IPS-20b (cell line): ENCODE results near the gene C9orf152.

Experiments
- H3K27ac ChIP-seq: one replicate; pipeline ENCODE4 v1.5.1; 2013; ENCODE audit warnings: low read length
- H3K27me3 ChIP-seq: 2 replicates; pipeline ENCODE4 v1.6.1; 2013; ENCODE audit warnings: mild to moderate bottlenecking, low read length, inconsistent platforms; ENCODE audit not compliant: insufficient read depth
- H3K36me3 ChIP-seq: 2 replicates; pipeline ENCODE4 v1.6.1; 2013; ENCODE audit warnings: low read depth, mild to moderate bottlenecking, inconsistent platforms, low read length, moderate library complexity; ENCODE audit not compliant: insufficient read depth
- H3K4me1 ChIP-seq: 2 replicates; pipeline ENCODE4 v1.6.1; 2013; ENCODE audit warnings: mild to moderate bottlenecking, control low read depth, inconsistent platforms, low read length, moderate library complexity; ENCODE audit not compliant: insufficient read depth
- H3K4me3 ChIP-seq: 2 replicates; pipeline ENCODE4 v1.5.1; 2013; ENCODE audit warnings: mild to moderate bottlenecking, low read length, inconsistent platforms
- H3K9ac ChIP-seq: 2 replicates; pipeline ENCODE4 v1.6.1; 2013; ENCODE audit warnings: low read depth, mild to moderate bottlenecking, inconsistent platforms, low read length, moderate library complexity
- H3K9me3 ChIP-seq: 2 replicates; pipeline ENCODE4 v1.6.1; 2013; ENCODE audit warnings: mild to moderate bottlenecking, low read depth, low read length, inconsistent platforms; ENCODE audit not compliant: insufficient read depth

Gene C9orf152

DNA sequence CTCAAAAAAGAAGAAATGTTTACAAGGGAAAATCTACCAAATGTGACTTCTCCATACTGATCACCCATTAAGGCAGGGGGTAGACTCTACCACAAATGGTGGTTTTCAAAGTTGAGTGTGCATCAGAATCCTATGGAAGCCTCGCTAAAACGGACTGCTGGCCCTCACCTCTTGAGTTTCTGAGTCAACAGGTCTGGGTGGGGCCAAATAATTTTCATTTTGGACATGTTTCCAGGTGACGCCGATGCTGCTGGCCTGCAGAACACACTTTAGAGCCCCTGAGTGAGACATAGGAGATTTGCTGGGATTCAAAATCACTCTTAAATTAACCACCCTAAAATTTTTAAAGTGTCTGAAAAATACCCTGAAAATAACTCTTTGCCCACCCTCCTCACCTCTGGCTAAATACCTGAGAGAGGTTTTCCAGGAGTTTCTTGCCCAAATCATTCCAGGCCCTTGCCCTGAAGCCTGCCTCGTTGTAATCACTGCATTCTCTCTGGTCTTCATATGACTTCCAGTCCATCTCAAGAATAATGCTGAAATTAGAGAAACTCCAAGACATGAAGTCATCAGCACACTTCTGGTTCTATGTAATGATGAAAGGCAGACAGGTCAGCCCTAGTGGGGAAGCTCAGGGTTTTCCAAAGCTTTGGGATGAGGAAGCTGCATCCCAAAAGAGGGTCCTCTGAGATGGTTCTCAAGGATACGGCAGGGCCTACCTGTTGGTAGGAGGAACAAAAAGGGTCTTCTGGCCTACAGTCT, 18.2 kb downstream of the C9orf152 start:
- Histone ChIP-seq H3K4me3 (no peak overlapping the region), H3K9ac (no peak overlapping the region), H3K9me3 (no peaks in the 10 kb centered on the region), H3K27ac (no peak overlapping the region), H3K36me3 (no peaks in the 10 kb centered on the region), H3K4me1 (0 out of 2 replicates have a peak, but pooled peaks cover 3% of the 10 kb centered on the region), H3K27me3 (no peaks in the 10 kb centered on the region)

GRCh38 chr9:110188991-110189390, 19.0 kb downstream of the C9orf152 start:
- H3K4me1 ChIP-seq, result 0 out of 2 replicates have a peak, but pooled peaks cover 3% of the 10 kb centered on the region
- H3K27me3 ChIP-seq, result no peaks in the 10 kb centered on the region
- no peak overlapping the region for H3K4me3 ChIP-seq
- H3K9ac ChIP-seq, result no peak overlapping the region
- no peak overlapping the region for H3K27ac ChIP-seq
- H3K9me3 ChIP-seq, result no peaks in the 10 kb centered on the region
- no peaks in the 10 kb centered on the region for H3K36me3 ChIP-seq

DNA sequence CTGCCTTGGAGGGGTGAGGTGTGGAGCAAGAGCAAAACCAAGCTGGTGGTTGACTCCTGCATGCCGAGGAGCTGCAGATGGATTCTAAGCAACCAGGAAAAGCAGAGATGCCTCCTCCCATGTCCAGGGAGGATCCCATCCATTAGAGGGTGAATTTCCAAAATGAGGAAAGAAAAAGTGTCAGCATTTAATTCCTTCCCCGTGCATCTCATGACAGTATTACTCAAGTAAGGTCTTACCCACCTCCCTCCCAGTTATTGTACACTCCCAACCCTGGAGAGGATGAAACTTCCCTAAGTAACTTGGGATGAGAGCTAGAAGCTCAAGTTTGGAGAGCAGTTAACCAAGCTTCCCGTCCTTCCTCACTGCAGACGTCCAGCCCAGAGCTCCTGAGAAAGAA, 19.9 kb downstream of the C9orf152 start:
- no peak overlapping the region for H3K27ac ChIP-seq
- no peak overlapping the region for H3K4me3 ChIP-seq

GRCh38 chr9:110187126-110187525, 20.8 kb downstream of the C9orf152 start:
- no peak overlapping the region for H3K4me3 ChIP-seq
- no peaks in the 10 kb centered on the region for H3K27me3 ChIP-seq
- H3K9me3 ChIP-seq, result no peaks in the 10 kb centered on the region
- H3K27ac ChIP-seq, result no peak overlapping the region
- H3K36me3 ChIP-seq, result no peaks in the 10 kb centered on the region
- 0 out of 2 replicates have a peak, but pooled peaks cover 3% of the 10 kb centered on the region for H3K4me1 ChIP-seq
- H3K9ac ChIP-seq, result no peak overlapping the region

More for the DNA sequence above, 19.9 kb downstream of the C9orf152 start:
- Histone ChIP-seq H3K4me1 (0 out of 2 replicates have a peak, but pooled peaks cover 3% of the 10 kb centered on the region), H3K27me3 (no peaks in the 10 kb centered on the region), H3K9ac (no peak overlapping the region), H3K36me3 (no peaks in the 10 kb centered on the region), H3K9me3 (no peaks in the 10 kb centered on the region)

- H3K36me3 ChIP-seq, result no peaks in the 10 kb centered on the region
These were observed 21.7 kb downstream of the C9orf152 start for GRCh38 chr9:110186254-110186653.

GRCh38 chr9:110185806-110186205, 22.2 kb downstream of the C9orf152 start:
- Histone ChIP-seq H3K9ac (no peak overlapping the region), H3K27me3 (no peaks in the 10 kb centered on the region), H3K4me1 (0 out of 2 replicates have a peak, but pooled peaks cover 3% of the 10 kb centered on the region), H3K9me3 (peaks cover 3% of the 10 kb centered on the region), H3K27ac (no peak overlapping the region), H3K36me3 (no peaks in the 10 kb centered on the region), H3K4me3 (no peak overlapping the region)

More at GRCh38 chr9:110186254-110186653, 21.7 kb downstream of the C9orf152 start:
- Histone ChIP-seq H3K27me3 (no peaks in the 10 kb centered on the region), H3K4me1 (0 out of 2 replicates have a peak, but pooled peaks cover 3% of the 10 kb centered on the region), H3K4me3 (no peak overlapping the region), H3K27ac (no peak overlapping the region), H3K9me3 (no peaks in the 10 kb centered on the region), H3K9ac (no peak overlapping the region)

DNA sequence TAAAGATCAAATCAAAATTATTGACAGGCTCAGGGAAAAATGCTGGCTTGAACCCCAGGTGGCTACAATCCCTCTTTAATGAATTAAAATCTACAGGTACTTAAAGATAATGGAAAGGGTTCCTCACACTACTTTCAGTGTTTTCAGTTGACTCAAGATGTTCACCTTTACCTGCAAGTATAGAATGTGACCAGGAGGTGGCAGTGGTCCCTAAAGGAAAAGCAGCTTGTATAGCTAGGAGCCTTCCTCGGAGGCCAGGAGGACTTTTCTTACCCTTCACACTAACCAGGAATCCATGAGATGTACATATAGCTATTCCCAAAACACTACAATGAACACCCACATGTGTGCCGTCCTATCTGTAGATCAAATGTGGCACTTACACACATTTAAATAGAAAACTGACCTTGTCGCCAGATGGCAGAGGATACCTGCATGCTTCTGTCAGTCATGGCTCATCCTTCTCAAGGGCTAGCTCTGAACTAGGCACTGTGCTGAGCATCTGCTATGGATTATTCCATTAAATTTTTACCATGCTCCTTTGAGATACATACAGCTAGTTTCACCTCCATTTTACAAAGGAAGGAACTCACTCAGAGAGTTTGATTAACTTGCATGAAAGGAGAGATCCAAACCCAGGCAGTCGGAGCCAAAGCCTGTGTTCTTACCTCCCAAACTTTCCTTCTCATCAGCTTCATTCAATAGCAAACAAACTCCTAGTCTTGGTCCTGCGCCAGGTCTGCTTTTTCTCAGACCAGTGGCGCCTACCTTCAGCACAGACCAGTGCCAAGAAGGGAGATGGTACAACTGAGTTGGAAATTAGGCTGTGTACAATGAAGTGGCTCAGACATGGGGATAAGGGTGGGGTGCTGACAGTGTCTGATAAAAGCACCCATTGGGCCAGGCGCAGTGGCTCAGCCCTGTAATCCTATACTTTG, 24.5 kb downstream of the C9orf152 start:
- Histone ChIP-seq H3K27me3 (no peaks in the 10 kb centered on the region), H3K36me3 (no peaks in the 10 kb centered on the region), H3K4me3 (no peak overlapping the region), H3K9ac (no peak overlapping the region), H3K4me1 (0 out of 2 replicates have a peak, but pooled peaks cover 3% of the 10 kb centered on the region), H3K27ac (no peak overlapping the region), H3K9me3 (peaks cover 5% of the 10 kb centered on the region)

DNA sequence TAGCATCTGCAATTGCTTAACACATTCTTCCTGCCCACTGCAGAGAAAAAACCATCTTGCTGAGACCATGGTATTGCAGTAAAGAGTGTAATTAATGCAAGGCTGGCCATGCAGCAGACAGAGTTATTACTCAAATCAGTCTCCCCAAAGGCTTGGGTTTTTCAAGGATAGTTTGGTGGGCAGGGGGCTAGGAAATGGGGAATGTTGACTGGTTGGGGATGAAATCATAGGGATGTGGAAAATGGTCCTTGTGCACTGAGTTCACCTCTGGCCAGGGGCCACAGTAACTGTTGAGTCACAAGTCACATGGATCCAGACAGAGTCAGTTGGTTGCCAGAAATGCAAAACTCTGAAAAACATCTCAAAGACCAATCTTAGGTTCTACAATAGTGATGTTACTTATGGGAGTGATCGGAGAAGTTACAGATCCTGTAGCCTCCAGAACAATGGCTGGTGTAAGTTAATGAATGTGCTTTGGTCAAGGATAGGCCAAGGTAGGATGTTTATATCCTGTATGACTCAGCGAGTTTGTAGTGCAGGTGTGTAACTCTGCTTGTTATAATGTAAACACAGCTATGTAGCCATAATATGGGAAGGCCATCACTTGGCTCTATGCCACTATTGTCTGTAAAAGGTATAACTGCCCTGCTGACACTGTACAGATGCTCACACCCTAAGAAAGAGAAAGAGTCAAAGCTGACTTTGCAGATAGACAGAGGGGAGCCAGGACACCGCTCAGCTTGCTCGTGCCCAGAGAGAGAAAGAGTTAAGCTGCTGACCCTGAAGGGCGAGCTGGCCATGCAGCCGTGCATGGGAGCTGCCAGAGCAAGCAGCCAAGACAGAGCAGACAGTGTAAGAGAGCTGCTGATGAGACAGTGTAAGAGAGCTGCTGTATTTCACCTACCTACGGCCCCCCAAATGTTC, 27.2 kb downstream of the C9orf152 start:
- H3K27me3 ChIP-seq, result no peaks in the 10 kb centered on the region
- no peak overlapping the region for H3K4me3 ChIP-seq
- H3K27ac ChIP-seq, result no peak overlapping the region
- H3K36me3 ChIP-seq, result no peaks in the 10 kb centered on the region
- H3K4me1 ChIP-seq, result 0 out of 2 replicates have a peak, but pooled peaks cover 3% of the 10 kb centered on the region
- H3K9ac ChIP-seq, result no peak overlapping the region
- peaks cover 5% of the 10 kb centered on the region for H3K9me3 ChIP-seq

GRCh38 chr9:110179734-110180133, 28.2 kb downstream of the C9orf152 start:
- no peak overlapping the region for H3K27ac ChIP-seq
- peaks cover 5% of the 10 kb centered on the region for H3K9me3 ChIP-seq
- no peaks in the 10 kb centered on the region for H3K36me3 ChIP-seq
- no peaks in the 10 kb centered on the region for H3K4me1 ChIP-seq
- H3K9ac ChIP-seq, result no peak overlapping the region
- H3K4me3 ChIP-seq, result no peak overlapping the region
- no peaks in the 10 kb centered on the region for H3K27me3 ChIP-seq

DNA sequence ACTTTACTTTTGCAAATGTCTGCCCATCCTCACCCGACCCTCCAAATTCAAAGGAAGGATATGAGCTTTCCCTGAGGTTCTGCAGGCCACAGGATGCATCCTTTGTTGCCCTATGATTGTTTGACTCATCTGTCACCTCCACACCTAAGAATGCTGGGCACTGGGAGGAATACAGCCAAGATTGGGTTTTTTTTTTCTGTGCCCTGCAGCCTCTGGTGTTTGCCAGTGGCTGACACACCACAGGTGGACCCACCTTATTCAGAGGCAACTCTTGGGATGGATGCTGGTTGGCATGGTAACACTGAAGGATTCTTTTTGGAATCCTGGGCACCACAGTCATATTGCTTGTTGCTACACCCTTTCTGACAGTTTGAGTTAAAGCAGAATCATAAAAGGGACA, 29.7 kb downstream of the C9orf152 start:
- H3K4me1 ChIP-seq, result peaks cover 2% of the 10 kb centered on the region; the same call in 1 of the 2 replicates
- no peak overlapping the region for H3K9ac ChIP-seq
- H3K27ac ChIP-seq, result no peak overlapping the region
- H3K4me3 ChIP-seq, result no peak overlapping the region
- no peaks in the 10 kb centered on the region for H3K27me3 ChIP-seq
- H3K9me3 ChIP-seq, result peaks cover 5% of the 10 kb centered on the region
- H3K36me3 ChIP-seq, result no peaks in the 10 kb centered on the region
